Smooth muscle cell (in vitro differentiated cells): Measurements from ENCODE around the gene CFAP221. TPM values are rescaled to one million over a fixed set of nuclear protein-coding genes. Genes with fewer than 3 reads are reported as not detected.

ENCODE experiments used
- DNase-seq: peaks from one replicate; lab custom pipeline; 2025; ENCODE audit not compliant: unreplicated experiment; lab: John Stamatoyannopoulos, UW
- H2AFZ ChIP-seq: fragments of 200-600 bp; sonication (generic); 2 replicates; pipeline ENCODE4 v1.6.0; 2016; ENCODE audit warnings: antibody characterized with exemption, low read depth, mild to moderate bottlenecking
- H3F3A ChIP-seq: fragments of 200-600 bp; sonication (generic); 2 replicates; pipeline ENCODE4 v1.6.0; 2017; ENCODE audit warnings: antibody characterized with exemption, low read depth
- H3K27ac ChIP-seq: fragments of 200-600 bp; sonication (generic); 2 replicates; pipeline ENCODE4 v1.5.1; 2016; ENCODE audit warnings: low read depth, mild to moderate bottlenecking
- H3K27me3 ChIP-seq: fragments of 200-600 bp; sonication (generic); 2 replicates; pipeline ENCODE4 v1.6.1; 2016; ENCODE audit warnings: low read depth, mild to moderate bottlenecking
- H3K36me3 ChIP-seq: fragments of 200-600 bp; sonication (generic); 2 replicates; pipeline ENCODE4 v1.5.1; 2016; ENCODE audit warnings: low read depth
- H3K4me1 ChIP-seq: fragments of 200-600 bp; sonication (generic); 2 replicates; pipeline ENCODE4 v1.5.1; 2016; ENCODE audit warnings: low read depth
- H3K4me2 ChIP-seq: fragments of 200-600 bp; sonication (generic); 2 replicates; pipeline ENCODE4 v1.6.0; 2016; ENCODE audit warnings: mild to moderate bottlenecking
- H3K4me3 ChIP-seq: fragments of 200-600 bp; sonication (generic); 2 replicates; pipeline ENCODE4 v1.5.1; 2016; ENCODE audit warnings: mild to moderate bottlenecking
- H3K79me2 ChIP-seq: fragments of 200-600 bp; sonication (generic); 2 replicates; pipeline ENCODE4 v1.6.0; 2016; ENCODE audit warnings: low read depth, mild to moderate bottlenecking
- H3K9ac ChIP-seq: fragments of 200-600 bp; sonication (generic); 2 replicates; pipeline ENCODE4 v1.6.0; 2016; ENCODE audit warnings: low read depth
- H3K9me3 ChIP-seq: fragments of 200-600 bp; sonication (generic); replicated peaks from 2 replicates; pipeline ENCODE4 v1.5.1; 2016; ENCODE audit warnings: low read depth
- H4K20me1 ChIP-seq: fragments of 200-600 bp; sonication (generic); 2 replicates; pipeline ENCODE4 v1.6.0; 2016; ENCODE audit warnings: low read depth
- CTCF ChIP-seq: fragments of 200-600 bp; sonication (generic); IDR thresholded peaks from 2 replicates; pipeline ENCODE4 v1.5.1; 2017; ENCODE audit warnings: borderline replicate concordance, mild to moderate bottlenecking, antibody characterized with exemption; ENCODE audit not compliant: insufficient read depth, poor library complexity, severe bottlenecking
- WGBS: methylation state at CpG from one replicate; pipeline ENCODE4 v1.1.7; 2016; ENCODE audit warnings: low lambda C conversion rate; 5-methylcytosine and 5-hydroxymethylcytosine counted together
- polyA plus RNA-seq: library from polyadenylated mRNA; unstranded; fragments of >200 nt; fragmentation: Nextera tagmentation; extraction: Ambion mirVana; gene quantifications from 2 replicates; pipeline ENCODE4 v1.2.1, GENCODE V29; 2016
- total RNA-seq: library from RNA; depleted of rRNA; stranded (reverse); fragments of >200 nt; gene quantifications from 2 replicates; pipeline ENCODE4 v1.2.3, GENCODE V29; 2014

CFAP221 gene
- total and polyA plus RNA-seq, 2 experiments from 2014 or later, result 0.17 to 0.31 TPM

- Histone ChIP-seq H3K4me2 (no peak overlapping the region), H3K4me3 (no peak overlapping the region), H3K27ac (no peak overlapping the region), H3K9me3 (no peaks in the 10 kb centered on the region), H3K27me3 (no peaks in the 10 kb centered on the region), H3K4me1 (no peaks in the 10 kb centered on the region), H4K20me1 (no peaks in the 10 kb centered on the region), H3K36me3 (no peaks in the 10 kb centered on the region), H3F3A (no peaks in the 10 kb centered on the region), H3K79me2 (no peaks in the 10 kb centered on the region), H2AFZ (no peak overlapping the region), H3K9ac (no peak overlapping the region)
- no peak for TF ChIP-seq CTCF
- 87% methylated on average over 1 of the region's 1 CpG for WGBS
- DNase-seq, result no peak
Observed at GRCh38 chr2:119536707-119537106, 7.5 kb upstream of the CFAP221 start.

DNA sequence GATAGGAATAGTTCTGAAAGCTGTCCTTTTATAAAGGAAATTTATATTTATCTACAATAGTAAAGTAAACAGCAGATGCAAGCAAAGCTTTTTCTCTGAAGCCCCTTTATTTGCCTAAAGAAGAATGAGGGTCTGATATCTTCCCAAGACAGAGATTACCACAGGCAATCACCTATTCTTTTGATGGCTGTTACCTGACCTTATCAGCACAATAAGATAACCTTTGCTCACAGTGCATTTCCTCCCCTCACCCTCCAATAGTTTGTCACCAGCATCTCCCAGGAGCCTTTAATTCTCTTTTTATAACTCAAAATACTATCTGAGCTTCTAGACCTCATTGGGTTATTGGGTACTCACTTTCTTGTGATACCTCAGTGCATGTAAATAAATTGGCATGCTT, 6.5 kb upstream of the CFAP221 start:
- H3F3A ChIP-seq, result no peaks in the 10 kb centered on the region
- H3K4me3 ChIP-seq, result no peak overlapping the region
- H3K9me3 ChIP-seq, result no peaks in the 10 kb centered on the region
- no peaks in the 10 kb centered on the region for H3K27me3 ChIP-seq
- TF ChIP-seq CTCF, result no peak
- no peak overlapping the region for H2AFZ ChIP-seq
- H3K4me2 ChIP-seq, result no peak overlapping the region
- H3K9ac ChIP-seq, result no peak overlapping the region
- no peaks in the 10 kb centered on the region for H3K36me3 ChIP-seq
- H3K27ac ChIP-seq, result no peak overlapping the region
- no peaks in the 10 kb centered on the region for H3K79me2 ChIP-seq
- no peaks in the 10 kb centered on the region for H4K20me1 ChIP-seq
- no peak for DNase-seq
- H3K4me1 ChIP-seq, result no peaks in the 10 kb centered on the region

DNA sequence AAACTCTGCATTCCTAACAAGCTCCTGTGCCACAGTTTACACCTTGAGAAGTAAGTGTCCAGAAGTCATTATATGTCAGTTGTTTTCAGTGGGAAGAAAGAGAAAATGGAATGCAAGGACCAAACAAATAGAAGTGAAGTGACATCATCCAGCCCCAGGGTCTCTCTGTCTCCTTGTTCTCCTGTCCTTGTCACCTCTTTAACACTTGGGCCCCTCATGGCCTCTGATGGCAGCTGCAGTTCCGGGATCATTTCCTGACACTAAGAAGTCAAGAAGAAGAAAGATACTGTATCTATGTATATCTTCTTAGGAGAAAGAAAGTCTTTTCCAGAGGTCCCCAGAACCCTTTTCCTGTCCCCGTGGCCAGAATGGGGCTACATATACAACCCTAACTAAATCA, 2.8 kb upstream of the CFAP221 start:
- Histone ChIP-seq H4K20me1 (no peaks in the 10 kb centered on the region), H2AFZ (no peak overlapping the region), H3K4me3 (no peak overlapping the region), H3K9ac (no peak overlapping the region), H3K4me1 (no peaks in the 10 kb centered on the region), H3K36me3 (no peaks in the 10 kb centered on the region), H3K79me2 (no peaks in the 10 kb centered on the region), H3K27me3 (no peaks in the 10 kb centered on the region), H3K9me3 (no peaks in the 10 kb centered on the region), H3F3A (peaks cover 9% of the 10 kb centered on the region), H3K4me2 (no peak overlapping the region), H3K27ac (no peak overlapping the region)
- no peak for DNase-seq
- TF ChIP-seq CTCF, result no peak
- 62% methylated on average over 2 of the region's 2 CpGs for WGBS

DNA sequence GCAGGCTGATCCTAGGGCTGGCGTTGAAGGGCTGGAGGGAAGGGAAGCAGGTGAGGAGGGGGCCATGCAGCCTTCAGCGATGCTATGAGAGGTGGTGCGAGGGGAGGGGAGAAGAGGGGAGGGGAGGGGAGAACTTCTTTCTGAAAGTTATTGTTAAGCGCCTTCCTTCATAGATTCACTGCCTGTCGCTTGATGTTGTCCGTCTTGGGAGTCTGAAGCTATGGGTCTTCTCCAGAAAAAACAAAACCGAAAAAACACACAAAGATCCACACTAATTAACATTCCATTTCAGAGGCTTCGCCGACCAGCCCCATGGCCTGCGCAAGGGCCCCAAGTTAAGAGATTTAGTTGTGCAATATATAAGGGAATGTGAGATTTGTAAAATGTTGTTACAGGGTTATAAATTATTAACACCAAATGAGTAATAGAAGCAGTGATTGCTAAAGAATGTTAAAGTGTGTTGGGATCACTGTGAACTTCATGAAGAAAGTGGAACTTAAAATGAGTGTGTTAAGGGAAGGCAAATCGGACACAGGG, 758 bp downstream of the CFAP221 start:
- no peak for DNase-seq
- peak overlapping the region; percentile 99 for H3K4me2 ChIP-seq
- peak overlapping the region; percentile 100 for H2AFZ ChIP-seq
- peak overlapping the region; percentile 85 for H3K9ac ChIP-seq
- no peaks in the 10 kb centered on the region for H3K4me1 ChIP-seq
- no peak for TF ChIP-seq CTCF
- H3K79me2 ChIP-seq, result no peaks in the 10 kb centered on the region
- no peak overlapping the region for H3K27ac ChIP-seq
- H3K27me3 ChIP-seq, result no peaks in the 10 kb centered on the region
- H3K9me3 ChIP-seq, result no peaks in the 10 kb centered on the region
- peak overlapping the region; percentile 78 for H3K4me3 ChIP-seq
- no peaks in the 10 kb centered on the region for H4K20me1 ChIP-seq
- no peaks in the 10 kb centered on the region for H3K36me3 ChIP-seq
- H3F3A ChIP-seq, result peaks cover 9% of the 10 kb centered on the region
- 53% methylated on average over 8 of the region's 11 CpGs for WGBS
